CD4-positive, alpha-beta T cell treated with Interleukin-6 at 100 ng/mL for 8 hours (primary cell): ENCODE results near the gene GNG13.

Experiments
- DNase-seq: peaks from one replicate; pipeline ENCODE4 v3.0.0-alpha.2; 2020; ENCODE audit warnings: mixed read lengths, low spot score

GNG13 gene

GRCh38 chr16:813204-813915, 12.8 kb upstream of the GNG13 start:
- DNase-seq = peak; percentile 34

GRCh38 chr16:808085-808386, 7.5 kb upstream of the GNG13 start:
- no peak for DNase-seq

- peak; percentile 82 for DNase-seq
These were observed 7.0 kb upstream of the GNG13 start for GRCh38 chr16:807347-808084.

GRCh38 chr16:805474-805873, 4.9 kb upstream of the GNG13 start:
- no peak for DNase-seq

- DNase-seq = no peak
These were observed 3.9 kb upstream of the GNG13 start for GRCh38 chr16:804193-805048.

GRCh38 chr16:803754-804080, 3.2 kb upstream of the GNG13 start:
- no peak for DNase-seq

- no peak for DNase-seq
These were observed 2.6 kb upstream of the GNG13 start for GRCh38 chr16:802914-803753.

- DNase-seq = no peak
These were observed 1.9 kb upstream of the GNG13 start for GRCh38 chr16:802461-802860.

GRCh38 chr16:801584-802363, 1.2 kb upstream of the GNG13 start:
- no peak for DNase-seq

GRCh38 chr16:800834-801511, 439 bp upstream of the GNG13 start:
- DNase-seq = no peak

GRCh38 chr16:799111-799947, 1.2 kb downstream of the GNG13 start:
- no peak for DNase-seq

GRCh38 chr16:798666-799065, 1.9 kb downstream of the GNG13 start:
- no peak for DNase-seq

GRCh38 chr16:797686-798085, 2.8 kb downstream of the GNG13 start:
- no peak for DNase-seq

GRCh38 chr16:797120-797420, 3.5 kb downstream of the GNG13 start:
- no peak for DNase-seq

GRCh38 chr16:796296-797119, 4.0 kb downstream of the GNG13 start:
- no peak for DNase-seq

- no peak for DNase-seq
These were observed 4.8 kb downstream of the GNG13 start for GRCh38 chr16:795580-796229.

GRCh38 chr16:794853-795466, 5.6 kb downstream of the GNG13 start:
- DNase-seq = no peak
